ENCODE measurements around the gene RFX8. TPM values are rescaled to one million over a fixed set of nuclear protein-coding genes. Genes with fewer than 3 reads are reported as not detected.

RFX8 gene
- total and polyA plus RNA-seq, 2 donors (not counting 3 experiments of a cell fraction or from before 2014, with no cell fraction given), result 0.21 to 1.00 TPM

DNA sequence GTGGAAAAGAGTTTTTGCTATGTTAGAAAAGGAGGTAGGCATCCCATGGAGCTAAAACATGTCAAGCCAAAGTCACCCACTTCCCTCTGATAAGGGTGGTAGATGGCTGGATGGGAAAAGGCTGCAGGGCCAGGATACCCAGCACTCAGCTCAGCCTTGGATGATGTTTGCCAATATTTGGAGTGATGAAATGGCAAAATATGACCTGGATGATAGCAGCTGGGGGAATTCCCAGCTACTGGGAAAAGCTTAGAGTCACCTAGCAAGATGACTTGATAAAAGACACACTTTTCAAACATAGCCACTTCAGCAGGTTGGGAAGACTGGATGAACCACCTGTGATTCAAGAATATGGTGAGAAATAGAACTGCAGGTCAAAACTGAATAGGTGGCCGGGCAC, 10.1 kb downstream of the RFX8 start:
- Histone ChIP-seq H3K9me1 (replicated peaks; ENCODE audit: control insufficient read depth, extremely low read depth, insufficient read depth, low read length) (no peaks in the 10 kb centered on the region), H3K27me3 (ENCODE audit: control insufficient read depth in 2 of 2, insufficient read depth in 2 of 2, low read length in 2 of 2) (no peaks in the 10 kb centered on the region), H4K20me1 (replicated peaks; ENCODE audit: control insufficient read depth, extremely low read depth, insufficient read depth, low read length) (no peaks in the 10 kb centered on the region), H3K4me2 (ENCODE audit: insufficient read depth, low read length) (peak overlapping the region; percentile 55), H2AFZ (ENCODE audit: low read depth, low read length) (no peak overlapping the region), H3K9ac (replicated peaks; ENCODE audit: extremely low read depth, insufficient read depth, low read length) (peak overlapping the region; percentile 32), H3K9me3 (replicated peaks; ENCODE audit: control insufficient read depth, insufficient read depth, low read length) (no peaks in the 10 kb centered on the region), H3K27ac (ENCODE audit: insufficient read depth, low read depth, low read length) (peak overlapping the region; percentile 89), H3K36me3 (ENCODE audit: control insufficient read depth in 2 of 2, extremely low read depth in 1 of 2, insufficient read depth in 2 of 2, low read length in 2 of 2) (no peaks in the 10 kb centered on the region), H3K4me3 (replicated peaks in 1 of 3; ENCODE audit: insufficient read depth in 1 of 3, low read depth in 1 of 3, low read length in 3 of 3) (no peak overlapping the region), H3K4me1 (ENCODE audit: control insufficient read depth, extremely low read depth, insufficient read depth, low read length) (peaks cover 39% of the 10 kb centered on the region), H3K79me2 (ENCODE audit: control insufficient read depth, insufficient read depth, low read length) (no peaks in the 10 kb centered on the region)
- FAIRE-seq, result no peak
- ChIA-PET CTCF (interaction anchor here (0.8 to 2.4 kb wide), 10 partner anchors 33 to 367 kb away, joined by 3 to 10 read pairs (median 4); partner anchors contain the start of gene MAP4K4), POLR2A (interaction anchor here (1.0 kb wide), 1 partner anchor 9 kb away, joined by 3 read pairs; no protein-coding TSS in a partner anchor)
- dilution Hi-C loops (cut with MboI; ENCODE audit: extremely low pct_ligation_motif_present, low sequenced_read_pairs), result no loop called here
- BruUV-seq (replicated peaks), result TSS peak; percentile 96
- TF ChIP-seq, protein P1, sequence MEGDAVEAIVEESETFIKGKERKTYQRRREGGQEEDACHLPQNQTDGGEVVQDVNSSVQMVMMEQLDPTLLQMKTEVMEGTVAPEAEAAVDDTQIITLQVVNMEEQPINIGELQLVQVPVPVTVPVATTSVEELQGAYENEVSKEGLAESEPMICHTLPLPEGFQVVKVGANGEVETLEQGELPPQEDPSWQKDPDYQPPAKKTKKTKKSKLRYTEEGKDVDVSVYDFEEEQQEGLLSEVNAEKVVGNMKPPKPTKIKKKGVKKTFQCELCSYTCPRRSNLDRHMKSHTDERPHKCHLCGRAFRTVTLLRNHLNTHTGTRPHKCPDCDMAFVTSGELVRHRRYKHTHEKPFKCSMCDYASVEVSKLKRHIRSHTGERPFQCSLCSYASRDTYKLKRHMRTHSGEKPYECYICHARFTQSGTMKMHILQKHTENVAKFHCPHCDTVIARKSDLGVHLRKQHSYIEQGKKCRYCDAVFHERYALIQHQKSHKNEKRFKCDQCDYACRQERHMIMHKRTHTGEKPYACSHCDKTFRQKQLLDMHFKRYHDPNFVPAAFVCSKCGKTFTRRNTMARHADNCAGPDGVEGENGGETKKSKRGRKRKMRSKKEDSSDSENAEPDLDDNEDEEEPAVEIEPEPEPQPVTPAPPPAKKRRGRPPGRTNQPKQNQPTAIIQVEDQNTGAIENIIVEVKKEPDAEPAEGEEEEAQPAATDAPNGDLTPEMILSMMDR (IDR thresholded peaks at IDR 0.05; ENCODE audit: extremely low read depth in 1 of 2, insufficient read depth in 1 of 2, low read depth in 1 of 2, low read length in 2 of 2), result no peak
- no peak for TF ChIP-seq POLR2AphosphoS5 (IDR thresholded peaks at IDR 0.05; ENCODE audit: insufficient read depth, low read depth, low read length)
- intact Hi-C loops (cut with micrococcal nuclease), result loop anchor here (1.0 kb wide), 4 partner anchors 21 to 232 kb away; partner anchors contain the start of gene MAP4K4
- peak; percentile 62 for DNase-seq (ENCODE audit: low read depth, low spot score)

DNA sequence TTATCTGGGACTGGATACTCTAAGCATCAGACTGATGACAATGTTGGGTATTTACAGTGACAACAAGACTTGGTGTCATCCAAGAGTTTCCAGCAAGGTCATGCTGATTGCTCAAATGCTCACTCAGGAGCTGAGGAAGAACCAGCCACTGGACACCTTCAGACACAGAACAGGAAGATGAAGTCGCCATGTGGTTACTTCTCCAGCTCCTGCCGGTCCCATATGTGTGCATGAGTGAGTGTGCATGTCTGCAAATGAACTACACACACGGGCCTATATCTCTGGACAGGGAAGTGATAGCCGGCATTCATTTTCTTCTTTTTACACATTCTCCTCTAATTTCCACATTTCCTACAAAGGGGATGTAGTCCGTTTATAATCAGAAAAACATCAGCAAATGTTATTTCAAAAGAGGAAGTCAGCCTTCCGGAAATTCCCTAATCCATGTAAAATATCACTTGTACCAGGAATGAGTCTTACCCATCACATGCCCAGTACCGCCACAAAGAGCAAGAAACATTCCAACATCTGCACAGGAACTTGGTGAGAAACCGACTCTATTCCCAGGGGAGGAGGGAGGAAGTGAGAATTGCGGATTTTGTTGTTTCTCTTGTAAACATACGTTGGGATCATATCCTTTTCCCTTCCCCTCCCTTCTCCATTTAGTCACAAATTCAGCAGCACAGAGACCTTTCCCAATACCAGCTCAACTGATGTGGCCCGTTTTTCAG, 10.8 kb downstream of the RFX8 start:
- Histone ChIP-seq H3K4me3 (replicated peaks in 1 of 3; ENCODE audit: insufficient read depth in 1 of 3, low read depth in 1 of 3, low read length in 3 of 3) (no peak overlapping the region), H3K27me3 (ENCODE audit: control insufficient read depth in 2 of 2, insufficient read depth in 2 of 2, low read length in 2 of 2) (no peaks in the 10 kb centered on the region), H2AFZ (ENCODE audit: low read depth, low read length) (peak overlapping the region; percentile 53), H3K9me3 (replicated peaks; ENCODE audit: control insufficient read depth, insufficient read depth, low read length) (no peaks in the 10 kb centered on the region), H3K9ac (replicated peaks; ENCODE audit: extremely low read depth, insufficient read depth, low read length) (peak overlapping the region; percentile 50), H3K9me1 (replicated peaks; ENCODE audit: control insufficient read depth, extremely low read depth, insufficient read depth, low read length) (no peaks in the 10 kb centered on the region), H3K36me3 (ENCODE audit: control insufficient read depth in 2 of 2, extremely low read depth in 1 of 2, insufficient read depth in 2 of 2, low read length in 2 of 2) (no peaks in the 10 kb centered on the region), H3K79me2 (ENCODE audit: control insufficient read depth, insufficient read depth, low read length) (no peaks in the 10 kb centered on the region), H3K4me2 (ENCODE audit: insufficient read depth, low read length) (peak overlapping the region; percentile 55), H4K20me1 (replicated peaks; ENCODE audit: control insufficient read depth, extremely low read depth, insufficient read depth, low read length) (no peaks in the 10 kb centered on the region), H3K27ac (ENCODE audit: insufficient read depth, low read depth, low read length) (peak overlapping the region; percentile 89), H3K4me1 (ENCODE audit: control insufficient read depth, extremely low read depth, insufficient read depth, low read length) (peaks cover 39% of the 10 kb centered on the region)
- peak; percentile 95 for DNase-seq (ENCODE audit: low read depth, low spot score)
- POLR2A ChIA-PET, result interaction anchor here (1.0 kb wide), 1 partner anchor 9 kb away, joined by 3 read pairs; no protein-coding TSS in a partner anchor
- intact Hi-C loops (cut with micrococcal nuclease), result loop anchor here (1.0 kb wide), 4 partner anchors 22 to 233 kb away; partner anchors contain the start of gene MAP4K4
- CTCF ChIA-PET, result interaction anchor here (0.8 to 2.4 kb wide), 10 partner anchors 34 to 367 kb away, joined by 3 to 10 read pairs (median 4); partner anchors contain the start of gene MAP4K4
- TF ChIP-seq POLR2A (IDR thresholded peaks at IDR 0.05; ENCODE audit: low read depth, low read length), result peak; percentile 64
- TF ChIP-seq GATA2 (IDR thresholded peaks at IDR 0.05; ENCODE audit: insufficient read depth, insufficient read length, low read depth, low read length), result peak; percentile 80
- TF ChIP-seq, protein P1 (IDR thresholded peaks at IDR 0.05; ENCODE audit: extremely low read depth in 1 of 2, insufficient read depth in 1 of 2, low read depth in 1 of 2, low read length in 2 of 2), result no peak
- peak; percentile 59 for TF ChIP-seq JUN (IDR thresholded peaks at IDR 0.05; ENCODE audit: borderline replicate concordance, insufficient read depth, insufficient read length, low read depth)
- TF ChIP-seq, protein P2, sequence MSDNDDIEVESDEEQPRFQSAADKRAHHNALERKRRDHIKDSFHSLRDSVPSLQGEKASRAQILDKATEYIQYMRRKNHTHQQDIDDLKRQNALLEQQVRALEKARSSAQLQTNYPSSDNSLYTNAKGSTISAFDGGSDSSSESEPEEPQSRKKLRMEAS (IDR thresholded peaks at IDR 0.05; ENCODE audit: insufficient read depth, insufficient read length), result no peak
- TF ChIP-seq MYC (IDR thresholded peaks at IDR 0.05; ENCODE audit: low read depth, low read length), result no peak
- peak; percentile 83 for TF ChIP-seq FOS (IDR thresholded peaks at IDR 0.05; ENCODE audit: borderline replicate concordance, insufficient read depth, low read length)
- TF ChIP-seq EZH2 (IDR thresholded peaks at IDR 0.05; ENCODE audit: borderline replicate concordance, low read depth, low read length, severe bottlenecking), result no peak
- TF ChIP-seq POLR2AphosphoS5 (IDR thresholded peaks at IDR 0.05; ENCODE audit: insufficient read depth, low read depth, low read length), result peak; percentile 85
- peak; percentile 99 for FAIRE-seq
- TSS peak; percentile 85 for BruUV-seq (replicated peaks)
- dilution Hi-C loops (cut with MboI; ENCODE audit: extremely low pct_ligation_motif_present, low sequenced_read_pairs), result no loop called here

All from endothelial cell of umbilical vein (primary cell).